Keratinocyte (primary cell): ENCODE results near the gene NOS1AP. TPM values are rescaled to one million over a fixed set of nuclear protein-coding genes. Genes with fewer than 3 reads are reported as not detected.

Experiments
- DNase-seq: peaks from one replicate; pipeline ENCODE4 v3.0.0-alpha.2; 2011; ENCODE audit warnings: low read depth, missing footprints, low spot score
- FAIRE-seq: peaks from 2 replicates; lab custom pipeline; 2011; peaks lifted over from hg19 to GRCh38; lab: Jason Lieb, UNC
- H2AFZ ChIP-seq: 2 replicates; pipeline ENCODE4 v1.6.0; 2012; ENCODE audit warnings: low read length, control low read depth, inconsistent platforms; ENCODE audit not compliant: control insufficient read depth
- H3K27ac ChIP-seq: 2 replicates; pipeline ENCODE4 v1.5.1; 2011; ENCODE audit warnings: low read length; ENCODE audit not compliant: control insufficient read depth, insufficient read depth
- H3K27me3 ChIP-seq: 3 replicates; pipeline ENCODE4 v1.6.0; 2011; ENCODE audit warnings: low read length; ENCODE audit not compliant: control insufficient read depth, insufficient read depth; ENCODE audit errors: extremely low read depth
- H3K36me3 ChIP-seq, 2 experiments: 2 replicates in 1 of 2; 3 replicates in 1 of 2; pipeline ENCODE4 v1.5.1; 2011; ENCODE audit warnings: low read length in 2 of 2, mild to moderate bottlenecking in 1 of 2; ENCODE audit not compliant: control insufficient read depth in 2 of 2, insufficient read depth in 2 of 2; ENCODE audit errors: extremely low read depth in 1 of 2
- H3K4me1 ChIP-seq: 3 replicates; pipeline ENCODE4 v1.5.1; 2011; ENCODE audit warnings: low read length; ENCODE audit not compliant: control insufficient read depth, insufficient read depth; ENCODE audit errors: extremely low read depth
- H3K4me2 ChIP-seq: 3 replicates; pipeline ENCODE4 v1.6.0; 2011; ENCODE audit warnings: low read depth, low read length; ENCODE audit not compliant: control insufficient read depth, insufficient read depth; ENCODE audit errors: extremely low read depth
- H3K4me3 ChIP-seq, 3 experiments: fragments of 200-600 bp in 1 of 3; sonication (generic) in 1 of 3; 2 replicates in 2 of 3; 3 replicates in 1 of 3; pipeline ENCODE4 v1.5.1; 2011 to 2016; ENCODE audit warnings: low read length in 3 of 3, mild to moderate bottlenecking in 3 of 3, control low read depth in 2 of 3, inconsistent platforms in 1 of 3, low read depth in 1 of 3, mixed read lengths in 1 of 3, mixed run types in 1 of 3, moderate library complexity in 1 of 3; ENCODE audit not compliant: control insufficient read depth in 2 of 3, insufficient read depth in 2 of 3; ENCODE audit errors: extremely low read depth in 1 of 3
- H3K79me2 ChIP-seq: 2 replicates; pipeline ENCODE4 v1.6.0; 2012; ENCODE audit warnings: low read length; ENCODE audit not compliant: control insufficient read depth, insufficient read depth
- H3K9ac ChIP-seq: 3 replicates; pipeline ENCODE4 v1.6.0; 2011; ENCODE audit warnings: low read length; ENCODE audit not compliant: control insufficient read depth, insufficient read depth; ENCODE audit errors: extremely low read depth
- H3K9me1 ChIP-seq: 3 replicates; pipeline ENCODE4 v1.6.0; 2011; ENCODE audit warnings: low read length; ENCODE audit not compliant: control insufficient read depth, insufficient read depth; ENCODE audit errors: extremely low read depth
- H3K9me3 ChIP-seq: 2 replicates; pipeline ENCODE4 v1.5.1; 2012; ENCODE audit warnings: low read depth, low read length; ENCODE audit not compliant: control insufficient read depth
- H4K20me1 ChIP-seq: 3 replicates; pipeline ENCODE4 v1.6.0; 2011; ENCODE audit warnings: low read length; ENCODE audit not compliant: control insufficient read depth, insufficient read depth; ENCODE audit errors: extremely low read depth
- EZH2 ChIP-seq: IDR thresholded peaks from one replicate; pipeline ENCODE4 v1.6.1; 2012; ENCODE audit warnings: inconsistent platforms, mild to moderate bottlenecking, low read length, moderate library complexity
- dilution Hi-C: fragments of 300-500 bp; cut with MboI; formaldehyde crosslinking; loops from one replicate; pipeline ENCODE4 v1.7.0; 2020; ENCODE audit warnings: low sequenced_read_pairs; ENCODE audit not compliant: extremely low pct_ligation_motif_present
- polyA plus RNA-seq, 5 experiments: library from polyadenylated mRNA; depleted of rRNA in 3 of 5; stranded (reverse) in 3 of 5; stranded (forward) in 1 of 5; unstranded in 1 of 5; fragments of >200 nt; gene quantifications; 1 replicate in 1 of 5; 2 replicates in 3 of 5; 3 replicates in 1 of 5; pipeline versions ENCODE4 v1.2.1 to v1.2.3, GENCODE V29; 2011 to 2012; ENCODE audit warnings: missing spikeins in 2 of 5, low read depth in 1 of 5, low replicate concordance in 1 of 5
- TF ChIP-seq, protein P1 (sequence below), 3 experiments: IDR thresholded peaks in 1 of 3; conservative IDR thresholded peaks in 1 of 3; optimal IDR thresholded peaks in 1 of 3; 2 replicates in 2 of 3; 3 replicates in 1 of 3; pipeline versions ENCODE3 to v1.5.1; 2011; ENCODE audit warnings: low read length in 3 of 3, mild to moderate bottlenecking in 3 of 3, moderate library complexity in 2 of 3, control low read depth in 1 of 3, inconsistent platforms in 1 of 3; ENCODE audit not compliant: insufficient read depth in 2 of 3; ENCODE audit errors: extremely low read depth in 1 of 3

NOS1AP gene
- polyA plus RNA-seq, 1 donor (not counting 4 experiments of a cell fraction or from before 2014, with no cell fraction given): not detected

- TF ChIP-seq EZH2: peak; percentile 85
- TF ChIP-seq, protein P1, sequence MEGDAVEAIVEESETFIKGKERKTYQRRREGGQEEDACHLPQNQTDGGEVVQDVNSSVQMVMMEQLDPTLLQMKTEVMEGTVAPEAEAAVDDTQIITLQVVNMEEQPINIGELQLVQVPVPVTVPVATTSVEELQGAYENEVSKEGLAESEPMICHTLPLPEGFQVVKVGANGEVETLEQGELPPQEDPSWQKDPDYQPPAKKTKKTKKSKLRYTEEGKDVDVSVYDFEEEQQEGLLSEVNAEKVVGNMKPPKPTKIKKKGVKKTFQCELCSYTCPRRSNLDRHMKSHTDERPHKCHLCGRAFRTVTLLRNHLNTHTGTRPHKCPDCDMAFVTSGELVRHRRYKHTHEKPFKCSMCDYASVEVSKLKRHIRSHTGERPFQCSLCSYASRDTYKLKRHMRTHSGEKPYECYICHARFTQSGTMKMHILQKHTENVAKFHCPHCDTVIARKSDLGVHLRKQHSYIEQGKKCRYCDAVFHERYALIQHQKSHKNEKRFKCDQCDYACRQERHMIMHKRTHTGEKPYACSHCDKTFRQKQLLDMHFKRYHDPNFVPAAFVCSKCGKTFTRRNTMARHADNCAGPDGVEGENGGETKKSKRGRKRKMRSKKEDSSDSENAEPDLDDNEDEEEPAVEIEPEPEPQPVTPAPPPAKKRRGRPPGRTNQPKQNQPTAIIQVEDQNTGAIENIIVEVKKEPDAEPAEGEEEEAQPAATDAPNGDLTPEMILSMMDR (optimal IDR thresholded peaks at IDR 0.05 in 1 of 3, IDR thresholded peaks at IDR 0.05 in 1 of 3, conservative IDR thresholded peaks at IDR 0.05 in 1 of 3; ENCODE audit: extremely low read depth in 1 of 3, insufficient read depth in 2 of 3, low read length in 3 of 3): no peak
- no peak overlapping the region for H3K27ac ChIP-seq
- H3K4me2 ChIP-seq: peak overlapping the region; percentile 77
- H2AFZ ChIP-seq: peak overlapping the region; percentile 9
- H3K27me3 ChIP-seq: peaks cover 24% of the 10 kb centered on the region
- dilution Hi-C loops: no loop called here
- DNase-seq (no peak), FAIRE-seq (no peak)
- peak overlapping the region; percentile 39 to 60 (median 47) for H3K4me3 ChIP-seq
- H3K79me2 ChIP-seq: no peaks in the 10 kb centered on the region
- peaks cover 7% of the 10 kb centered on the region for H3K4me1 ChIP-seq
- H3K9ac ChIP-seq: no peak overlapping the region
- H3K36me3 ChIP-seq: no peaks in the 10 kb centered on the region
- H4K20me1 ChIP-seq: no peaks in the 10 kb centered on the region
- H3K9me1 ChIP-seq: no peaks in the 10 kb centered on the region
- H3K9me3 ChIP-seq: no peaks in the 10 kb centered on the region
Observed at GRCh38 chr1:162070094-162070748, 730 bp downstream of the NOS1AP start.

- H3K9me3 ChIP-seq: no peaks in the 10 kb centered on the region
- no peaks in the 10 kb centered on the region for H4K20me1 ChIP-seq
- DNase-seq: no peak
- no peak overlapping the region for H3K4me2 ChIP-seq
- no peak for FAIRE-seq
- dilution Hi-C loops: no loop called here
- H3K4me3 ChIP-seq: no peak overlapping the region
- no peak for TF ChIP-seq EZH2
- TF ChIP-seq, protein P1 (optimal IDR thresholded peaks at IDR 0.05 in 1 of 3, IDR thresholded peaks at IDR 0.05 in 1 of 3, conservative IDR thresholded peaks at IDR 0.05 in 1 of 3; ENCODE audit: extremely low read depth in 1 of 3, insufficient read depth in 2 of 3, low read length in 3 of 3): no peak
- no peak overlapping the region for H2AFZ ChIP-seq
- peaks cover 24% of the 10 kb centered on the region for H3K27me3 ChIP-seq
- no peak overlapping the region for H3K9ac ChIP-seq
- H3K9me1 ChIP-seq: no peaks in the 10 kb centered on the region
- no peak overlapping the region for H3K27ac ChIP-seq
- peaks cover 7% of the 10 kb centered on the region for H3K4me1 ChIP-seq
- no peaks in the 10 kb centered on the region for H3K36me3 ChIP-seq
- no peaks in the 10 kb centered on the region for H3K79me2 ChIP-seq
Observed at GRCh38 chr1:162070825-162071224, 1.3 kb downstream of the NOS1AP start.
